Loucy (cell line): ENCODE data around the gene ESYT2.
A peak's percentile ranks its signal among the peaks of the same experiment; 100 is the strongest.

ENCODE experiments used
- H2AFZ ChIP-seq: fragments of 200-600 bp; sonication (generic); 2 replicates; pipeline ENCODE4 v1.6.0; 2016; ENCODE audit warnings: antibody characterized with exemption, mild to moderate bottlenecking, low read length, moderate library complexity
- H3F3A ChIP-seq: fragments of 200-600 bp; 2 replicates; pipeline ENCODE4 v1.6.0; 2016; ENCODE audit warnings: antibody characterized with exemption, low read depth, mild to moderate bottlenecking
- H3K27me3 ChIP-seq: fragments of 200-600 bp; sonication (generic); 2 replicates; pipeline ENCODE4 v1.6.1; 2014; ENCODE audit warnings: low read length, mild to moderate bottlenecking; ENCODE audit not compliant: insufficient read depth, poor library complexity, severe bottlenecking
- H3K36me3 ChIP-seq: fragments of 200-600 bp; sonication (generic); 2 replicates; pipeline ENCODE4 v1.6.1; 2016; ENCODE audit warnings: low read length; ENCODE audit not compliant: insufficient read depth
- H3K4me1 ChIP-seq: fragments of 200-600 bp; sonication (generic); 2 replicates; pipeline ENCODE4 v1.5.1; 2014; ENCODE audit warnings: low read length, mild to moderate bottlenecking; ENCODE audit not compliant: insufficient read depth, poor library complexity, severe bottlenecking
- H3K4me2 ChIP-seq: fragments of 200-600 bp; sonication (generic); 2 replicates; pipeline ENCODE4 v1.6.0; 2014; ENCODE audit warnings: antibody characterized with exemption, low read length, low read depth, mild to moderate bottlenecking; ENCODE audit not compliant: poor library complexity, severe bottlenecking
- H3K4me3 ChIP-seq: fragments of 200-600 bp; sonication (generic); 2 replicates; pipeline ENCODE4 v1.5.1; 2014; ENCODE audit warnings: low read length, mild to moderate bottlenecking, mixed read lengths; ENCODE audit not compliant: poor library complexity, severe bottlenecking
- H3K79me2 ChIP-seq: fragments of 200-600 bp; sonication (generic); 2 replicates; pipeline ENCODE4 v1.6.1; 2014; ENCODE audit warnings: low read length; ENCODE audit not compliant: insufficient read depth
- H3K9ac ChIP-seq: fragments of 200-600 bp; sonication (generic); 2 replicates; pipeline ENCODE4 v1.6.0; 2014; ENCODE audit warnings: mild to moderate bottlenecking, low read depth, low read length, moderate library complexity; ENCODE audit not compliant: poor library complexity, severe bottlenecking
- H3K9me2 ChIP-seq: fragments of 200-600 bp; sonication (generic); replicated peaks from 2 replicates; pipeline ENCODE4 v1.6.1; 2016; ENCODE audit warnings: low read depth, low read length, mixed read lengths
- H3K9me3 ChIP-seq: fragments of 200-600 bp; sonication (generic); 2 replicates; pipeline ENCODE4 v1.6.1; 2014; ENCODE audit warnings: mild to moderate bottlenecking, antibody characterized with exemption, low read length, low read depth; ENCODE audit not compliant: insufficient read depth
- H4K20me1 ChIP-seq: fragments of 200-600 bp; sonication (generic); 2 replicates; pipeline ENCODE4 v1.6.0; 2014; ENCODE audit warnings: antibody characterized with exemption, low read length, mild to moderate bottlenecking; ENCODE audit not compliant: insufficient read depth, poor library complexity, severe bottlenecking
- CTCF ChIP-seq: fragments of 200-600 bp; sonication (generic); conservative IDR thresholded peaks from 2 replicates; pipeline ENCODE4 v1.5.1; 2014; ENCODE audit warnings: mild to moderate bottlenecking, antibody characterized with exemption, low read length
- EZH2phosphoT487 ChIP-seq: fragments of 200-600 bp; IDR thresholded peaks from 2 replicates; pipeline ENCODE4 v1.6.1; 2018; ENCODE audit warnings: antibody characterized with exemption, mild to moderate bottlenecking, moderate library complexity, borderline replicate concordance

ESYT2 gene

GRCh38 chr7:158831738-158832091, 2.4 kb upstream of the ESYT2 start:
- no peak overlapping the region for H3K4me2 ChIP-seq
- no peaks in the 10 kb centered on the region for H3K36me3 ChIP-seq
- no peaks in the 10 kb centered on the region for H3K9me2 ChIP-seq
- peaks cover 24% of the 10 kb centered on the region for H3K4me1 ChIP-seq
- peaks cover 9% of the 10 kb centered on the region for H4K20me1 ChIP-seq
- 0 out of 2 replicates have a peak, but pooled peaks cover 6% of the 10 kb centered on the region for H3F3A ChIP-seq
- H2AFZ ChIP-seq = no peak overlapping the region
- no peak overlapping the region for H3K4me3 ChIP-seq
- H3K9ac ChIP-seq = no peak overlapping the region
- no peak for TF ChIP-seq EZH2phosphoT487
- TF ChIP-seq CTCF = no peak
- H3K79me2 ChIP-seq = peaks cover 24% of the 10 kb centered on the region
- H3K9me3 ChIP-seq = no peaks in the 10 kb centered on the region
- H3K27me3 ChIP-seq = no peaks in the 10 kb centered on the region

GRCh38 chr7:158830211-158830723, 958 bp upstream of the ESYT2 start:
- no peaks in the 10 kb centered on the region for H3K9me3 ChIP-seq
- H2AFZ ChIP-seq = peak overlapping the region; percentile 84
- peaks cover 38% of the 10 kb centered on the region for H3K79me2 ChIP-seq
- no peaks in the 10 kb centered on the region for H3K36me3 ChIP-seq
- H3K4me2 ChIP-seq = peak overlapping the region; percentile 74
- 0 out of 2 replicates have a peak, but pooled peaks cover 6% of the 10 kb centered on the region for H3F3A ChIP-seq
- H4K20me1 ChIP-seq = peaks cover 9% of the 10 kb centered on the region
- H3K4me3 ChIP-seq = peak overlapping the region; percentile 77
- peak overlapping the region; percentile 82 for H3K9ac ChIP-seq
- no peak for TF ChIP-seq CTCF
- TF ChIP-seq EZH2phosphoT487 = no peak
- H3K4me1 ChIP-seq = peaks cover 35% of the 10 kb centered on the region
- no peaks in the 10 kb centered on the region for H3K9me2 ChIP-seq
- H3K27me3 ChIP-seq = no peaks in the 10 kb centered on the region

GRCh38 chr7:158829021-158829341, 328 bp downstream of the ESYT2 start:
- peak overlapping the region; percentile 93 for H3K4me2 ChIP-seq
- peaks cover 12% of the 10 kb centered on the region; the same call in 1 of the 2 replicates for H3F3A ChIP-seq
- no peaks in the 10 kb centered on the region for H3K36me3 ChIP-seq
- H3K9ac ChIP-seq = peak overlapping the region; percentile 89
- H2AFZ ChIP-seq = no peak overlapping the region
- H3K9me2 ChIP-seq = no peaks in the 10 kb centered on the region
- peaks cover 49% of the 10 kb centered on the region for H3K79me2 ChIP-seq
- TF ChIP-seq CTCF (no peak), EZH2phosphoT487 (no peak)
- H3K27me3 ChIP-seq = no peaks in the 10 kb centered on the region
- H3K4me1 ChIP-seq = peaks cover 47% of the 10 kb centered on the region
- no peaks in the 10 kb centered on the region for H3K9me3 ChIP-seq
- H4K20me1 ChIP-seq = peaks cover 9% of the 10 kb centered on the region
- peak overlapping the region; percentile 77 for H3K4me3 ChIP-seq
